Measurements from ENCODE around the gene TNPO2.

DNA sequence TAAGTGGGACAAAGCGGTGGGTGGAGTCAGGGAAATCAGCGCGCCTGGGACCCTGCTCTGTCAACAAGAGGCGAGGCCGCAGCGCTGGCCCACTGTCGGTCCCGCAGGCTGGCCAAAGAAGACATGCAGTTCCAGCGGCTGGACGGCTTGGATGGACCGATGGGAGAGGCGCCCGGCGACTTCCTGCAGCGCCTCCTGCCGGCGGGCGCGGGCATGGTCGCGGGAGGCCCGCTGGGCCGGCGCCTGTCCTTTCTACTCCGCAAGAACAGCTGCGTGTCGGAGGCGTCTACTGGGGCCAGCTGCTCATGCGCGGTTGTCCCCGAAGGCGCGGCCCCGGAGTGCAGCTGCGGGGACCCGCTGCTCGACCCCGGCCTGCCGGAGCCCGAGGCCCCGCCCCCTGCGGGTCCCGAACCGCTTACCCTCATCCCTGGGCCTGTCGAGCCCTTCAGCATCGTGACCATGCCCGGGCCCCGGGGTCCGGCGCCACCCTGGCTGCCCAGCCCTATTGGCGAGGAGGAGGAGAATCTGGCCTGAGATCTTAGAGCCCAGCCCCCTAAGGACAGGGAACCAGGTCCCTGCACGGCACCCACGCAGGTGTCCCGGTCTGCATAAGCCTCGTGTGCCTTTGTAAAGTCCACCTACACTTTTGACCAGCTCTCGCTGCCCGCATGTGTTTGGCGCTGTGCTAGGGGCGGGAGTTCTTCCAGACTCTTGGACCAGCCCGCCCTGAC, 34.0 kb upstream of the TNPO2 start:
- TF ChIP-seq, protein P1, sequence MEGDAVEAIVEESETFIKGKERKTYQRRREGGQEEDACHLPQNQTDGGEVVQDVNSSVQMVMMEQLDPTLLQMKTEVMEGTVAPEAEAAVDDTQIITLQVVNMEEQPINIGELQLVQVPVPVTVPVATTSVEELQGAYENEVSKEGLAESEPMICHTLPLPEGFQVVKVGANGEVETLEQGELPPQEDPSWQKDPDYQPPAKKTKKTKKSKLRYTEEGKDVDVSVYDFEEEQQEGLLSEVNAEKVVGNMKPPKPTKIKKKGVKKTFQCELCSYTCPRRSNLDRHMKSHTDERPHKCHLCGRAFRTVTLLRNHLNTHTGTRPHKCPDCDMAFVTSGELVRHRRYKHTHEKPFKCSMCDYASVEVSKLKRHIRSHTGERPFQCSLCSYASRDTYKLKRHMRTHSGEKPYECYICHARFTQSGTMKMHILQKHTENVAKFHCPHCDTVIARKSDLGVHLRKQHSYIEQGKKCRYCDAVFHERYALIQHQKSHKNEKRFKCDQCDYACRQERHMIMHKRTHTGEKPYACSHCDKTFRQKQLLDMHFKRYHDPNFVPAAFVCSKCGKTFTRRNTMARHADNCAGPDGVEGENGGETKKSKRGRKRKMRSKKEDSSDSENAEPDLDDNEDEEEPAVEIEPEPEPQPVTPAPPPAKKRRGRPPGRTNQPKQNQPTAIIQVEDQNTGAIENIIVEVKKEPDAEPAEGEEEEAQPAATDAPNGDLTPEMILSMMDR (IDR thresholded peaks at IDR 0.05) = peak; percentile 64 to 80 (median 75)
- no peak for TF ChIP-seq POLR2A (IDR thresholded peaks at IDR 0.05)
